Endodermal cell (in vitro differentiated cells): ENCODE data around the gene ITPRID2. TPM values are rescaled to one million over a fixed set of nuclear protein-coding genes. Genes with fewer than 3 reads are reported as not detected.
A peak's percentile ranks its signal among the peaks of the same experiment; 100 is the strongest.

Source experiments
- DNase-seq: peaks from one replicate; pipeline ENCODE4 v3.0.0-alpha.2; 2017
- H3K27ac ChIP-seq: 2 replicates; pipeline ENCODE4 v1.5.1; 2013; ENCODE audit warnings: mild to moderate bottlenecking, low read depth, low read length, moderate library complexity
- H3K27me3 ChIP-seq: 2 replicates; pipeline ENCODE4 v1.6.1; 2013; ENCODE audit warnings: mild to moderate bottlenecking, low read length, moderate library complexity; ENCODE audit not compliant: insufficient read depth, control insufficient read depth, poor library complexity, severe bottlenecking
- H3K36me3 ChIP-seq: 2 replicates; pipeline ENCODE4 v1.7.0; 2013; ENCODE audit warnings: mild to moderate bottlenecking, low read length, moderate library complexity; ENCODE audit not compliant: control insufficient read depth, insufficient read depth
- H3K4me1 ChIP-seq: one replicate; pipeline ENCODE4 v1.7.0; 2013; ENCODE audit warnings: low read length; ENCODE audit not compliant: control insufficient read depth, insufficient read depth
- H3K4me3 ChIP-seq: 2 replicates; pipeline ENCODE4 v1.5.1; 2013; ENCODE audit warnings: mild to moderate bottlenecking, low read length, moderate library complexity
- H3K9ac ChIP-seq: 2 replicates; pipeline ENCODE4 v1.6.1; 2013; ENCODE audit warnings: mild to moderate bottlenecking, low read length, moderate library complexity; ENCODE audit not compliant: poor library complexity, severe bottlenecking; ENCODE audit errors: extremely low read depth
- H3K9me3 ChIP-seq: 2 replicates; pipeline ENCODE4 v1.6.1; 2013; ENCODE audit warnings: mild to moderate bottlenecking, low read length, moderate library complexity; ENCODE audit not compliant: control insufficient read depth
- H3K27ac Mint-ChIP-seq: 2 replicates; pipeline ENCODE4 v1.8.0; 2020; ENCODE audit warnings: mixed read lengths
- H3K27me3 Mint-ChIP-seq: 2 replicates; pipeline ENCODE4 v1.8.0; 2021; ENCODE audit warnings: mild to moderate bottlenecking, mixed read lengths; ENCODE audit not compliant: insufficient read depth
- H3K36me3 Mint-ChIP-seq: 2 replicates; pipeline ENCODE4 v1.8.0; 2020; ENCODE audit warnings: low read depth, mixed read lengths
- H3K4me1 Mint-ChIP-seq: 2 replicates; pipeline ENCODE4 v1.8.0; 2020; ENCODE audit warnings: mixed read lengths
- H3K4me3 Mint-ChIP-seq: 2 replicates; pipeline ENCODE4 v1.8.0; 2020; ENCODE audit warnings: mild to moderate bottlenecking, moderate library complexity, mixed read lengths
- H3K9me3 Mint-ChIP-seq: 2 replicates; pipeline ENCODE4 v1.8.0; 2020; ENCODE audit warnings: mild to moderate bottlenecking, mixed read lengths
- WGBS, 2 experiments: methylation state at CpG; one replicate each; pipeline versions ENCODE4 v1.1.5 to v1.1.7; 2013; ENCODE audit warnings: missing lambda C conversion rate in 2 of 2, mixed read lengths in 1 of 2; ENCODE audit not compliant: insufficient coverage in 1 of 2, insufficient read length in 1 of 2; 5-methylcytosine and 5-hydroxymethylcytosine counted together
- total RNA-seq, 2 donors: library from RNA; stranded (reverse); fragmentation: NEBNext Ultra II Directional in 1 of 2; extraction: Animal tissue kit (Norgen Biotek cat#: 25700) in 1 of 2; gene quantifications; 2 replicates in 1 of 2; 3 replicates in 1 of 2; pipeline ENCODE4 v1.2.1, GENCODE V29; 2021
- TF ChIP-seq, protein P1 (sequence below): fragments of 200-600 bp; sonication (generic); conservative IDR thresholded peaks from 2 replicates; pipeline ENCODE4 v1.5.0; 2021; ENCODE audit warnings: antibody characterized with exemption, mild to moderate bottlenecking

Gene ITPRID2
- total RNA-seq, 2 donors from 2014 or later: 28.9 to 30.4 TPM

DNA sequence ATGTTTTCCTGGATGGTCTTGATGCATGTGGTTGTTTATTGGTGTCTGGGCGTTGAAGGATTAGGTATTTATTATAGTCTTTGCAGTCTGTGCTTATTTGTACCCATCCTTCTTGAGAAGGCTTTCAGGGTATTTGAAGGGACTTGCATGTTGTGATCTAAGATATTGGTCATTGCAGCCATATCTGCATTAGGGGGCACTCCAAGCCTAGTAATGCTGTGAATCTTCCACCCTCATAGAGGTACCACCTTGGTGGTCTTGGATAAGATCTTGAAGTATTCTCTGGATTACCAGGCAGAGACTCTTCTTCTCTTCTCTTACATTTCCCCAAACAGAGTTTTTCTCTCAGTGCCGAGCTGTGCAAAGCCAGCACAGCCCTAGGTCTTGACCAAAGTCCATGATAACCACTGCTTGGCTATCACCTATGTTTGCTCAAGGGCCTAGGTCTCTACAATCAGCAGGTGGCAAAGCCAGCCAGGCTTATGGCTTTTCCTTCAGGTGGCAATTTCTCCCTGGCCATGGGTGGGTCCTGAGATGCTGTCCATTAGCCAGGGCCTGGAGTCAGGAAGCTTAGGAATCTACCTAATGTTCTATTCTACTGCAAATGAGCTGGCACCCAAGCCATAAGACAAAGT, 78.7 kb downstream of the ITPRID2 start:
- Mint-ChIP-seq H3K4me1 (peaks cover 12% of the 10 kb centered on the region), H3K4me3 (no peak overlapping the region)
- no peak for DNase-seq

GRCh38 chr2:181971032-181971431, 79.5 kb downstream of the ITPRID2 start:
- Mint-ChIP-seq H3K27me3 (no peaks in the 10 kb centered on the region), H3K4me3 (no peak overlapping the region), H3K9me3 (no peaks in the 10 kb centered on the region), H3K4me1 (peaks cover 12% of the 10 kb centered on the region), H3K27ac (no peak overlapping the region), H3K36me3 (no peaks in the 10 kb centered on the region)
- Histone ChIP-seq H3K27me3 (no peaks in the 10 kb centered on the region), H3K4me3 (no peak overlapping the region), H3K27ac (no peak overlapping the region), H3K9me3 (no peaks in the 10 kb centered on the region), H3K4me1 (no peaks in the 10 kb centered on the region), H3K36me3 (no peaks in the 10 kb centered on the region), H3K9ac (no peak overlapping the region)
- 91 to 94% methylated on average over 2 to 3 of the region's 3 CpGs for WGBS, 2 experiments
- TF ChIP-seq, protein P1, sequence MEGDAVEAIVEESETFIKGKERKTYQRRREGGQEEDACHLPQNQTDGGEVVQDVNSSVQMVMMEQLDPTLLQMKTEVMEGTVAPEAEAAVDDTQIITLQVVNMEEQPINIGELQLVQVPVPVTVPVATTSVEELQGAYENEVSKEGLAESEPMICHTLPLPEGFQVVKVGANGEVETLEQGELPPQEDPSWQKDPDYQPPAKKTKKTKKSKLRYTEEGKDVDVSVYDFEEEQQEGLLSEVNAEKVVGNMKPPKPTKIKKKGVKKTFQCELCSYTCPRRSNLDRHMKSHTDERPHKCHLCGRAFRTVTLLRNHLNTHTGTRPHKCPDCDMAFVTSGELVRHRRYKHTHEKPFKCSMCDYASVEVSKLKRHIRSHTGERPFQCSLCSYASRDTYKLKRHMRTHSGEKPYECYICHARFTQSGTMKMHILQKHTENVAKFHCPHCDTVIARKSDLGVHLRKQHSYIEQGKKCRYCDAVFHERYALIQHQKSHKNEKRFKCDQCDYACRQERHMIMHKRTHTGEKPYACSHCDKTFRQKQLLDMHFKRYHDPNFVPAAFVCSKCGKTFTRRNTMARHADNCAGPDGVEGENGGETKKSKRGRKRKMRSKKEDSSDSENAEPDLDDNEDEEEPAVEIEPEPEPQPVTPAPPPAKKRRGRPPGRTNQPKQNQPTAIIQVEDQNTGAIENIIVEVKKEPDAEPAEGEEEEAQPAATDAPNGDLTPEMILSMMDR: no peak
- no peak for DNase-seq

More for the DNA sequence above, 78.7 kb downstream of the ITPRID2 start:
- Histone ChIP-seq H3K27ac (no peak overlapping the region), H3K9ac (no peak overlapping the region), H3K4me1 (no peaks in the 10 kb centered on the region), H3K27me3 (no peaks in the 10 kb centered on the region), H3K4me3 (peak overlapping the region; percentile 11), H3K36me3 (no peaks in the 10 kb centered on the region), H3K9me3 (no peaks in the 10 kb centered on the region)
- TF ChIP-seq, protein P1: peak; percentile 58
- Mint-ChIP-seq H3K27ac (no peak overlapping the region), H3K9me3 (no peaks in the 10 kb centered on the region), H3K27me3 (no peaks in the 10 kb centered on the region), H3K36me3 (no peaks in the 10 kb centered on the region)
- 80 to 82% methylated on average over 1 to 2 of the region's 2 CpGs for WGBS, 2 experiments

- Mint-ChIP-seq H3K27ac (no peak overlapping the region), H3K27me3 (no peaks in the 10 kb centered on the region), H3K36me3 (no peaks in the 10 kb centered on the region), H3K9me3 (no peaks in the 10 kb centered on the region), H3K4me3 (no peak overlapping the region), H3K4me1 (peaks cover 12% of the 10 kb centered on the region)
- no peaks in the 10 kb centered on the region for H3K27me3 ChIP-seq
- no peaks in the 10 kb centered on the region for H3K36me3 ChIP-seq
- 67 to 94% methylated on average over 1 to 5 of the region's 5 CpGs for WGBS, 2 experiments
- no peak overlapping the region for H3K4me3 ChIP-seq
- H3K9ac ChIP-seq: no peak overlapping the region
- H3K9me3 ChIP-seq: no peaks in the 10 kb centered on the region
- H3K27ac ChIP-seq: no peak overlapping the region
- no peak for DNase-seq
- H3K4me1 ChIP-seq: no peaks in the 10 kb centered on the region
- TF ChIP-seq, protein P1: no peak
Measured at GRCh38 chr2:181972431-181973170, 81.1 kb downstream of the ITPRID2 start.
